ENCODE results near the gene PIWIL1. TPM values are rescaled to one million over a fixed set of nuclear protein-coding genes. Genes with fewer than 3 reads are reported as not detected.

PIWIL1 gene
- total RNA-seq, 1 donor from 2014 or later: 0.12 TPM

- DNase-seq (ENCODE audit: low spot score): no peak
These were observed 36.4 kb downstream of the PIWIL1 start for GRCh38 chr12:130374083-130374482.

- no peak for DNase-seq (ENCODE audit: low spot score)
These were observed 37.9 kb downstream of the PIWIL1 start for GRCh38 chr12:130375296-130376287.

DNA sequence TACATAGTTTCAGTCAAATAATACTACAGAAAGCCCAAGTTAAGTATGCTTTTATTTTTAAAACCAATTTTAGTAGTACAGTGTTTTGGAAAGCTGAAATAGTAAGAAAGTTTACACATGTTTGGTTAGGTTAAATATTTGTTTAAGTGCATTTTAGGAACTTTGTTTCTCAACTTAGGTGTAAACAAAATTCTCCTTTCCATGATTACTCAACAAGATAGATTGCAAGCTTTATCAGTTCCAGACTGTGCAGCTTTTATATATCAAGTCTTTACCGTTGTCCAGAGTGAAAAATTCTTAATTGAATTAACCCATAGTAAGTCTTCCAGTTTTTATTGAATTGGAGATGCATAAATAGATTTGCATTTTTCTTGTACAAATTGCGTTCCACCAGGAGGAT lies 45.1 kb downstream of the PIWIL1 start:
- no peak for DNase-seq (ENCODE audit: low spot score)

- no peak for DNase-seq (ENCODE audit: low spot score)
These were observed 46.5 kb downstream of the PIWIL1 start for GRCh38 chr12:130384234-130384633.

GRCh38 chr12:130385193-130385592 lies 47.5 kb downstream of the PIWIL1 start:
- DNase-seq (ENCODE audit: low spot score): no peak

DNA sequence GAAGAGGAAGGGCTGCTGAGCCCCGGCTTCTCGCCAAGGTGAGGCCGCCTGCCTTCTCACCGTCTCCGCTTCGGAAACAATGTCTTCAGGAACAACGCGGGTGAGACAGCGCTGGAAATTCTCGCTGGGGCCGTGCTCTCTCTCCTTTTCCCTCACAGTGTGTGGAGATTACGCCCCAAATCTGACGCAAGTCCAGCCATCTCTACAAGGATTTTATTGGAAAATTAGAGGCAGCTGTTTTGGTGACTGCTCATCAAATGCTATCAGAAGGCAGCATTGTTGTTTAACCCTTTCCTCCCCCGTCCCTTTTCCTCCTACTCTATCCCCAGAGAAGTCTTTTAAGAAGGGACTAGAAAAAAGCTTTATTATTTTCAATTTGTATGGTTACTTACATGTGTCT lies 53.5 kb downstream of the PIWIL1 start:
- no peak for DNase-seq (ENCODE audit: low spot score)

DNA sequence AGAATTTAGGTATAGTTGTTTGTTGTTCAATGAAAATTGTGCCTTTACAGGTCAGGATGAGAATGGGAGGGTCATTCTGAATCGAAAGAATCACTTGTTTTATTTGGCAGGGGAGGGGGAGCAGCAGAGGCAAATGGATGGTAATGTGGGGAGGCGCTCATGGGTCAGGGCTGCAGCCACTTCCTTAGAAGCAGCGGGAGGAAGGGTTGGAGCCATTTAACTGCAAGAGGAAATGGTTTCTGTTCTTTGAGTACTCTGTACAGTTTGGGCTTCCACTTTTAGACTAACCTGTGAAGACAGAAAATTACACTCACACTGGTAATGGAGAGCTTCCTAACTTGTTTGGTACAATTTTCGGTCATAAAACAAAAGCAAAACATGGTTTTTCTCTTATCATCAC lies 57.2 kb downstream of the PIWIL1 start:
- DNase-seq (ENCODE audit: low spot score): no peak

DNA sequence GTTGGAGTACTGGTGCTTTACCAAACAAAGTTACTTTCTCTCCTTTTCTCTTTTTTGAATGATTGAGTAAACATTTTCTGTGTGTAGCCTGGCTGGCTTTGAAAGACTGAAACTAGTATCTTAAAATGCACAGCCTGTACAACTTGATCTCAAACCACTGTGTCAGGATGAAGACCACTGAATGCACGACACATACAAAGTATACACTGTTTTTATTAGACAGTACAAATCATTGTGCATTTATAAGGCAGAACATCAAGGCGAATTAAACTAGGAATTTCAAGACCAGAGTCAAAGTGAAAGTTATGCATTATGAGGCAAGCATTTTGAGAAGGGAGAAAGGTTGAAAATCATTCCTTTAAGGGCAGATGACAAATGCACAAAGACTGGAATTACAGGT lies 59.0 kb downstream of the PIWIL1 start:
- DNase-seq (ENCODE audit: low spot score): no peak

DNA sequence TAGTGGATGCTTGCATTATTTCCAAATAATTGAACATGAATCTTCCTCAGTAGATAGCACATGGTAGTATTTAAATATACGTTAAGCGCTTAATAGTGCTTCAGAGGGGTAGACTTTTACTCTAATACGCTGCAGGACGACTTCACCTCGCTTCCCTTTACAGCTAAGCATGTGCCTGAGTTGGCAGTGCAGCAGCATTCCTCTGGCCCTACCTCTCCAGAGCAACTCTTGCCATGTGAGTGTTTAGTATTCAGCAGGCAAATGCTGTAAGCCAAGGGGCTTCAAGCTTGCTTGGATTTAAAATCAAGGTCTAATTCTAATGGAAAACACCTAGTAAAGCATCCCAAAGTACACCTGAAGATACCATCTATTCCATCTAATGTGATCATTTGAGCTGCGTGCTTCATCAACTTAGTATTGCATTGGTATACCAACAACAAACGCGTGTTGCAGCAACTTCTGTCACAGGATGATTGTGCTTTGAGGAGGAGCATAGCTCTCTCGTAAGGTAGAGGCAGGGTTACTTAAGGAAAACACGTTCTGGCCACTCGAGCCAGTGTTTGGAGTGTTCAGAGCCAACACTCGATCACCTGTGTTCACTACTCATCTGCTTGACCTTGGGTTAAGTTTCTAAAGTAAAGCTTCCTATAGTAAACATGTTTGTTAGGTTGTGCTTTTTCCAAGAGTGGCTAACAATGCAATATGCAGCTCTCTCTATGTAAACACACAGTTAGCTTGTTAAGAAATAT lies 60.6 kb downstream of the PIWIL1 start:
- DNase-seq (ENCODE audit: low spot score): no peak

DNA sequence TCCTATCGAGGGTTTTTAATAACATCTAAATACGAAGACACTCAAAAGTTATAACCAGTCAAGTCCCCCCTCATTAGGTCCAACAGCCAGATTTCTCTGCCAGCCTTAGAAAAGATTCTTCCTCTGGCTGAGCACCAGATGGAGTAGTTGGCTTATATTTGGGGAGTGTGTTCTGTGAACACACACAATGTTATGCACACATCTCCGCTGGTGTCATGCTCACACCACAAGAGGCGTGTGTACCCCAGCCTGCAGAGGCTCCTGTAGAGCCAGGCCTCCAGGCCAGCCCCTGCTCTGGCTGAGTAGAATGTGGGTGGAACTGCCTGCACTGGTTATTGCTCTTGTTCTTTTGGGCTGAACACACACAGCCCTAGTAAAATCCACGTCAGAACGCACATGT lies 64.0 kb downstream of the PIWIL1 start:
- DNase-seq (ENCODE audit: low spot score): no peak

GRCh38 chr12:130405332-130405731 lies 67.6 kb downstream of the PIWIL1 start:
- DNase-seq (ENCODE audit: low spot score): no peak

DNA sequence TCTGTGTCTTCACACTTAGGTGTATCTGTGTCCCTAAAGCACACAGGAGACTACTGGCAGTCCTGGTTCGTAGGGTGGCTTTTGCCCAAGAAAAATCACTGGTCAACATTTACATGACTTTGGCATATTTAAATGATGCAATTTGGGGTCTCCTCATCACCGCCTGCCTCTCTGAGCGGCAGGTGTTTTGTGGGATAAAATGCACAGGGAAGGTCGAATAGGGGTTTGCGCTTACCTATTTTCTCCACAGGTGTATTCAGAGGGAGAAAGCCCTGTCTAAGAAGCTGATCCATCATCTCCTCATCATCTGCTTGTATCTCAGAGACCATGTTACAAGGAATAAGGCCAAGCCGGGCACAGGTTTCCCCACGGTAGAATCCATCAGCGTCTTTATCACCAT lies 74.7 kb downstream of the PIWIL1 start:
- DNase-seq (ENCODE audit: low spot score): no peak

DNA sequence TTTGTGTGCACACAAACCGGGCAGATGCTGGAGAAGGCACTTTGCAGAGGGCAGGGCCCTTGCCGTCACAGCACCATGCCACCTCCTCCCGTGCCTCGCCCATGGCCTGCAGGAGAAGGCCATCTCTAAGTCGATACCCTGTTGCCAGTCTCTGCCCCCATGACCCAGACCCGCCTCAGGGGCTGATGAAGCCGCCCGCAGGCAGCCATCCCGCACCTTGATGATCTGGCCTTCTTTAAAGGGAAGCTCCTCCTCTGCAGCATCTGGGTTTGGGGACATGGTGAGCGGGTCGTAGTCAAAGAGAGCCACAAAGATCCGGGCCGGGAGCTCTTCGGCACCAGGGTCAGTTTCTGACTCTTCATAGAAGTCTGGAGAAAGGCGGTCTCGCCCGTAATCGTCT lies 76.2 kb downstream of the PIWIL1 start:
- no peak for DNase-seq (ENCODE audit: low spot score)

GRCh38 chr12:130414381-130414780 lies 76.7 kb downstream of the PIWIL1 start:
- DNase-seq (ENCODE audit: low spot score): no peak

DNA sequence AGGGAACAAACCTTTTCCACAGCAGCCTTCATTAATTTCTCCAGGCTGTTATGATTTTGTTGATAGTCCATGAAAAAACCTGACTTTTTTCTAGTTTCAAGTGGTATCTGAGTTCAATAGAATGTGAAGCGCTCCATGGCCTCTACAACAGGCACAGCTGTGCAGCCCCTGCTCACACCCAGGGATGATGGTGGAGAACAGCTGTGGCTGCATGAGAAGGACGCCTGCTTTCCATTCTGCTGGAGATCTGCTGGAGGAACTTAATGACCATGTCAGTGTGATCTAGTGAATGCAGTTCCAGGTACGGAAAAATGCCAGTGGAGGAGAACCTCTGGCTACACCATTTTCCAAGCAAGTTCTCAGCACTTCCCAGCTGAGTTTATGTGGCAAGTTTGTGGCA lies 80.6 kb downstream of the PIWIL1 start:
- DNase-seq (ENCODE audit: low spot score): no peak

- no peak for DNase-seq (ENCODE audit: low spot score)
These were observed 81.4 kb downstream of the PIWIL1 start for GRCh38 chr12:130419116-130419515.

DNA sequence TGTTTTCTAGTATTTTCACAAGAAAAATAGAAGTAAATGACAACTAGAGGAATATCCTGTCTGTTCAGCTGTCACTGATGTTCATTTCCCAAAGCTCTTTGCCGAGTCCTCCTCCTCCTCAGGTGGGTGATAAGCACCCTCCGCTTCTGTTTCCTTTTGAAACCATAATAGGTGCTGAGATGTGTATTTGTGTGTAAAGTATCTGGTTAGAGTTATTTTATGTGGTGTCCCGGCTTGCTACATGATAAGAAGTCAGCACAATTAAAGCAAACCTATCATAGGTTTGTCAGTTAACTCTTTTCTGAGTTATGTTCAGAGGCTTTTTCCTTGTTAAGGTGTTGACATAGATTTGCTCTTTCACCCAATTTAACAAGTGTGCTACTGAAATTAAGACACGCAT lies 82.4 kb downstream of the PIWIL1 start:
- no peak for DNase-seq (ENCODE audit: low spot score)

DNA sequence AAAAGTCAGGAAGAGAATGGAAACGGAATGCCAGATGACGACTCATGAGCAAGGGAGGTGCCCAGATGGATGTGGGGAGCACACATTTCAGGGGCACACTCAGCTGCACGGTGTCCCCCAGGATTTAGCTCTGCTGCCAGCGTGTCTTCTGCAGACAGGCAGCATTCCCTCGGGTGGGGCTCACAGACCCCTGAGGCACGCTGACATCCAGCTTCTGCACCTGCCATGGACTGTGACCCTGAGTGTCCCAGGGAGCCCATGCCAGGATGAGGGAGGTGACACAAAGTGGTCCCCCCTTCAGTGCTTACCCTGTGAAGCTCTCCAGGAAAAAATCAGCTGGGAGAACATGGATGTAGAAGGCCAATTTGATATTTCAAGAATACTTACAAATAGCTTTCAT lies 84.2 kb downstream of the PIWIL1 start:
- no peak for DNase-seq (ENCODE audit: low spot score)

Other genes with a start within 250 kb of the PIWIL1 start
- gene FZD10, start 175.4 kb upstream of the PIWIL1 start, total RNA-seq: 1.1 TPM